HFF-Myc (cell line): ENCODE results near the gene CRYGD.

Source experiments
- DNase-seq: peaks from one replicate; pipeline ENCODE4 v3.0.0-alpha.2; 2011; ENCODE audit warnings: low read depth; ENCODE audit errors: extremely low read depth
- H3K4me3 ChIP-seq: replicated peaks from 2 replicates; pipeline ENCODE4 v1.5.1; 2011; ENCODE audit warnings: low read depth, mild to moderate bottlenecking, control low read depth, low read length
- TF ChIP-seq, protein P1 (sequence below): IDR thresholded peaks from 2 replicates; pipeline ENCODE4 v1.5.1; 2012; ENCODE audit warnings: mild to moderate bottlenecking, low read depth, low read length, control low read depth; ENCODE audit errors: missing control alignments

The CRYGD gene

DNA sequence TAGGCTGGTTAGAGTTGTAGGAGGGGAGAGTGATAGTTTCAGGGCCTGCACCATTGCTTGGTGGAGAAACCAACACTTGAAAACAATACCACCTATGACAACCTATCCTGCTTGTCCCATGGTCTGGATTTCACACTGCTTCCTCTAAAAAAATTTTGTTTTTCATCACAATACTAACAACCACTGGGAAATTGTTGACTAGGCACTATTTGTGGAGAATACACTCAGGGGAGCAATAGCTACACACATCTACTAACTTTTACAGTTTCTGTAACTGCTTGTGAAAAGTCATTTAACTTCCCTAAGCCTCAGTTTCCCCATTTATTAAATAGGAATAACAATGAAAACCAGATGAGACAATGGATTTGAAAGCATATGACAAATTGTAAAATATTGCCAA lies 25.8 kb upstream of the CRYGD start:
- DNase-seq = no peak
- no peak overlapping the region for H3K4me3 ChIP-seq
- TF ChIP-seq, protein P1, sequence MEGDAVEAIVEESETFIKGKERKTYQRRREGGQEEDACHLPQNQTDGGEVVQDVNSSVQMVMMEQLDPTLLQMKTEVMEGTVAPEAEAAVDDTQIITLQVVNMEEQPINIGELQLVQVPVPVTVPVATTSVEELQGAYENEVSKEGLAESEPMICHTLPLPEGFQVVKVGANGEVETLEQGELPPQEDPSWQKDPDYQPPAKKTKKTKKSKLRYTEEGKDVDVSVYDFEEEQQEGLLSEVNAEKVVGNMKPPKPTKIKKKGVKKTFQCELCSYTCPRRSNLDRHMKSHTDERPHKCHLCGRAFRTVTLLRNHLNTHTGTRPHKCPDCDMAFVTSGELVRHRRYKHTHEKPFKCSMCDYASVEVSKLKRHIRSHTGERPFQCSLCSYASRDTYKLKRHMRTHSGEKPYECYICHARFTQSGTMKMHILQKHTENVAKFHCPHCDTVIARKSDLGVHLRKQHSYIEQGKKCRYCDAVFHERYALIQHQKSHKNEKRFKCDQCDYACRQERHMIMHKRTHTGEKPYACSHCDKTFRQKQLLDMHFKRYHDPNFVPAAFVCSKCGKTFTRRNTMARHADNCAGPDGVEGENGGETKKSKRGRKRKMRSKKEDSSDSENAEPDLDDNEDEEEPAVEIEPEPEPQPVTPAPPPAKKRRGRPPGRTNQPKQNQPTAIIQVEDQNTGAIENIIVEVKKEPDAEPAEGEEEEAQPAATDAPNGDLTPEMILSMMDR = no peak

DNA sequence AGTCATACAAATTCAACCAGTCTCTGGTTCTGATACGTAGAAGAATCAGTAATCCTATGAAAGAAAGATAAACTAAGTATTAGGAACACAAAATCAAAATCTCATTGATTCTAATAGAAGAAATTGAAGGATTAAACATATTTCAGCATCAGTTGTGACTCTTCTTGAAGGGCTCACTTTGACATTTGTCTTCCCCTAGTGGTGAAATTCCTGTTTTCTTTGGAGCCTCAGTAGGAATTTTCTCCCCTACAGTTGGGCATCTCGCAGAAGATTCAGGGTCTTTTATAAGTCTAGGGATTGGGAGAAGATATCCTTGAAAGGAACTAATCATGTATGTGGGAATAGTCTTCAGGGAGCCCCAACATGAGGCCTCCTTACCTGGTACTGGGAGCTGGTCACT lies 24.5 kb upstream of the CRYGD start:
- H3K4me3 ChIP-seq = no peak overlapping the region
- TF ChIP-seq, protein P1 = peak; percentile 23
- DNase-seq = no peak

DNA sequence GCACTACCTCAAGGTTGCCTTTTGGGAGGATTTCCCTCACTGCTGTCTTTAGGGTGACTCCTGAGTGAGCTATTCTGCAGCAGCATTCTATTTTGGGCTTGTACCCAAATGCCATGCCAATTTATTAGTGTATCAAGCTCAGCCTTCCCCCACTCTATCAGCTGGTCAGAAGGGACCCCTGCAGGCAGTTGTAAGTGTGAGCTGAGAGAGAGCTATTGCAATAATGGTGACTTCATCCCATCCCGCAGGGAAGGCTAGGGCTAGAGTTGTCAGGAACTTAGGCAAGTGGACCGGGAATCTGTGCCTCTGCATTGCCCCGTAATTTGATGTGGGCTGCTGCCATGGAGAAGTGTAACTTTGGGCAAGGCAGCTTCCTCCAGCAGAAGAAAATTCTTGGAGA lies 23.4 kb upstream of the CRYGD start:
- TF ChIP-seq, protein P1 = no peak
- DNase-seq = no peak
- H3K4me3 ChIP-seq = no peak overlapping the region

DNA sequence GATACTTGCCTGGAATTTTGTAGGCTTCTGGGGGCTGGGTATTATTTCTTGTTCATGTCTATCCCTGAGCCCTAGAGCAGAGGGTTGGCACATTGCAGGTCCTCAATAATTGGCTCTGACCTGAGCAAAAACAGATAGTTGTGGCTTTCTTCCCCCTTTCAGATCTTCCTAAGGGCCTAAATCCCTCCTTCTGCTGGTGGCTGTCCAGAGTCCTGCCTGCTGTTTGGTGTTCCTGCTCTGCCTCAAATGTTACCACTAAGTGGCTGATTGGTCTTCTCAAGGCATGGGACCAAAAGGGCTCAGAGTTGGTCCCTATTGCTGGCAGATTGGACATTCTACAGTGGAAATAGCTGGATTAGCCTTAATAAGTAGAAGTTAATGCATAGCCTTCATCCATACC lies 22.7 kb upstream of the CRYGD start:
- no peak overlapping the region for H3K4me3 ChIP-seq
- no peak for DNase-seq
- TF ChIP-seq, protein P1 = no peak

DNA sequence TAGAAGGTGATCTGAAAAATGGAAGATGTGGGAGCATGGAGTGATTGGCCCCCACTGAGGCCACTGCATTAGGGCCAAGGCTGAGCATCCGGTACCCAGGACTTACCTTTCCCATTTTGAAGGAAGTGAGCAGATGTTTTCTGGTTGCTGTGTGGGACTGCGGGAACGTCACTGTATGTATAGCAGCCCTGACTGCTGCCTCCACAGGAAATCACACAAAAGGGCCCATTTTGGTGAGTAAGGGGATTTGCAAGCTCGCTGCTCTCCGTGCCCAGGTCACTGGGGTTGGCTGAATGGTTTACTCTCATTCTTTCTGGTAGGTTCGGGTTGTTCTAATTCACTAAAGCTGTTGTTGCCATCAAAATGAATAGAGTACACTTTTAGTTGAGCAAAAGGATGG lies 21.7 kb upstream of the CRYGD start, which contains the start of gene CRYGB:
Gene CRYGB (minus strand): TSS at position 153 of the 400 bp plus-strand sequence. CDS start 38 bp downstream, at position 115.
- no peak within 1 kb of the TSS for H3K4me3 ChIP-seq
- TF ChIP-seq, protein P1 = no peak
- no peak for DNase-seq

DNA sequence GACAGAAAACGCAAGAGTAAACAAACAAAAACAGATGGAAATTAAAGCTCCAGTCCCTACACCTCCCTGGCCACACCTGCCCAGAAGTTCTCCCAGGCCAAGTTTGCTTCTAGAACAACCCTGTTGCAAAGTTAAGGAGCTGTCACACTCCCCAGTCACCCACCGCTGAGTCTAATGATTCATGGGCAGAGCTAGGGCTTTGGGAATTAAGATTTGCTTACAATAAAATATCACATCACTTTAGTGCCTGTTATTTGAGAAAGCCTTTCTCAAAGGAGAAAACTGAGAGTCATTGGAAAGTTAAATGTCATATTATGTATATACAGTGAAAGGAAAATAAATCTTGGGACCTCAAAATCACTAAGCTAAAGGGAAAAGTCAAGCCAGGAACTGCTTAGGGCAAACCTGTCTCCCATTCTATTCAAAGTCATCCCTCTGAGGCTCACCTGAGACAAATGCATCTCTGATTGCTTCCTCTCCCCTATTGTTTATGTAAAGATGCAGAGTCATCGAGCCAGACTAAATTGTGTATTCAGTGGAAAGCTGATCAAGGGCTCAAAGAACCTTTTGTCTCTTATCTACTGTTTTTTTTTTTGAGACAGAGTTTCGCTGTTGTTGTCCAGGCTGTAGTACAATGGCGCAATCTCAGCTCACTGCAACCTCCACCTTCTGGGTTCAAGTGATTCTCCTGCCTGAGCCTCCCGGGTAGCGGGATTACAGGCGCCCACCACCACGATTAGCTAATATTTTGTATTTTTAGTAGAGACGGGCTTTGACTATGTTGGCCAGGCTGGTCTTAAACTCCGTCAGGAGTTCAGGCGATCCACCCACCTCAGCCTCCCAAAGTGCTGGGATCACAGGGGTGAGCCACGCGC lies 18.8 kb upstream of the CRYGD start:
- DNase-seq = no peak
- no peak overlapping the region for H3K4me3 ChIP-seq
- TF ChIP-seq, protein P1 = no peak
